CD14-positive monocyte (primary cell): ENCODE measurements around the gene CPN2. TPM values are rescaled to one million over a fixed set of nuclear protein-coding genes. Genes with fewer than 3 reads are reported as not detected.

Experiments used
- DNase-seq, 3 donors: peaks; one replicate each; pipeline ENCODE4 v3.0.0-alpha.2; 2011 to 2022
- H2AFZ ChIP-seq: 2 replicates; pipeline ENCODE4 v1.6.0; 2012; ENCODE audit warnings: mild to moderate bottlenecking, low read depth, low read length, inconsistent platforms; ENCODE audit not compliant: insufficient read depth, poor library complexity, severe bottlenecking
- H3K27ac ChIP-seq, 2 donors: 1 replicate in 1 of 2; 2 replicates in 1 of 2; pipeline ENCODE4 v1.5.1; 2012 to 2013; ENCODE audit warnings: low read length in 2 of 2, control low read depth in 1 of 2, inconsistent platforms in 1 of 2, low read depth in 1 of 2, mild to moderate bottlenecking in 1 of 2
- H3K27me3 ChIP-seq, 2 donors: one replicate each; pipeline versions ENCODE4 v1.6.0 to v1.6.1; 2011 to 2013; ENCODE audit warnings: low read length in 2 of 2; ENCODE audit not compliant: control insufficient read depth in 2 of 2, insufficient read depth in 2 of 2
- H3K36me3 ChIP-seq, 2 donors: replicated peaks in 1 of 2; 1 replicate in 1 of 2; 2 replicates in 1 of 2; pipeline versions ENCODE4 v1.5.1 to v1.6.1; 2012 to 2013; ENCODE audit warnings: low read length in 2 of 2, control low read depth in 1 of 2, inconsistent platforms in 1 of 2, mild to moderate bottlenecking in 1 of 2; ENCODE audit not compliant: insufficient read depth in 2 of 2, control insufficient read depth in 1 of 2
- H3K4me1 ChIP-seq, 2 donors: 1 replicate in 1 of 2; 2 replicates in 1 of 2; pipeline versions ENCODE4 v1.5.1 to v1.6.1; 2012 to 2013; ENCODE audit warnings: low read length in 2 of 2, control low read depth in 1 of 2, inconsistent platforms in 1 of 2, mild to moderate bottlenecking in 1 of 2, moderate library complexity in 1 of 2; ENCODE audit not compliant: insufficient read depth in 2 of 2, control insufficient read depth in 1 of 2
- H3K4me2 ChIP-seq: replicated peaks from 2 replicates; pipeline ENCODE3; 2012; ENCODE audit warnings: low read length, moderate library complexity, mild to moderate bottlenecking; ENCODE audit not compliant: poor library complexity, severe bottlenecking; ENCODE audit errors: extremely low read depth
- H3K4me3 ChIP-seq, 3 experiments: fragments of 200-600 bp in 1 of 3; sonication (generic) in 1 of 3; replicated peaks in 1 of 3; 1 replicate in 2 of 3; 2 replicates in 1 of 3; pipeline ENCODE4 v1.5.1; 2011 to 2013; ENCODE audit warnings: low read length in 3 of 3, mild to moderate bottlenecking in 3 of 3, control low read depth in 2 of 3, low read depth in 2 of 3, inconsistent platforms in 1 of 3, moderate library complexity in 1 of 3
- H3K79me2 ChIP-seq: 2 replicates; pipeline ENCODE4 v1.6.0; 2012; ENCODE audit warnings: mild to moderate bottlenecking, control low read depth, inconsistent platforms, low read length, moderate library complexity; ENCODE audit not compliant: insufficient read depth
- H3K9ac ChIP-seq: 2 replicates; pipeline ENCODE4 v1.6.0; 2017; ENCODE audit warnings: low read length, mild to moderate bottlenecking; ENCODE audit not compliant: insufficient read depth, poor library complexity, severe bottlenecking
- H3K9me3 ChIP-seq, 2 donors: replicated peaks in 1 of 2; 1 replicate in 1 of 2; 2 replicates in 1 of 2; pipeline versions ENCODE4 v1.5.1 to v1.6.1; 2012 to 2013; ENCODE audit warnings: low read length in 2 of 2, control low read depth in 1 of 2; ENCODE audit not compliant: control insufficient read depth in 1 of 2, insufficient read depth in 1 of 2
- H4K20me1 ChIP-seq: 2 replicates; pipeline ENCODE4 v1.6.0; 2012; ENCODE audit warnings: mild to moderate bottlenecking, low read length, control low read depth, moderate library complexity; ENCODE audit not compliant: insufficient read depth
- H3K27ac Mint-ChIP-seq, 7 donors: one replicate each; pipeline ENCODE4 v1.8.0; 2020; ENCODE audit warnings: mild to moderate bottlenecking in 7 of 7, mixed read lengths in 7 of 7, moderate library complexity in 6 of 7, inconsistent platforms in 2 of 7
- H3K27me3 Mint-ChIP-seq, 3 donors: one replicate each; pipeline ENCODE4 v1.8.0; 2021 to 2022; ENCODE audit warnings: low read depth in 3 of 3, mild to moderate bottlenecking in 3 of 3, mixed read lengths in 3 of 3, moderate library complexity in 3 of 3, inconsistent platforms in 1 of 3
- H3K36me3 Mint-ChIP-seq, 2 donors: one replicate each; pipeline ENCODE4 v1.8.0; 2020; ENCODE audit warnings: mixed read lengths in 2 of 2, inconsistent platforms in 1 of 2, mild to moderate bottlenecking in 1 of 2
- H3K4me1 Mint-ChIP-seq: one replicate; pipeline ENCODE4 v1.8.0; 2020; ENCODE audit warnings: mild to moderate bottlenecking, mixed read lengths
- H3K4me3 Mint-ChIP-seq, 2 donors: one replicate each; pipeline ENCODE4 v1.8.0; 2020; ENCODE audit warnings: mild to moderate bottlenecking in 2 of 2, mixed read lengths in 2 of 2, moderate library complexity in 1 of 2
- H3K9me3 Mint-ChIP-seq, 7 donors: one replicate each; pipeline ENCODE4 v1.8.0; 2020 to 2022; ENCODE audit warnings: mixed read lengths in 7 of 7, mild to moderate bottlenecking in 6 of 7, moderate library complexity in 6 of 7, inconsistent platforms in 2 of 7
- WGBS: methylation state at CpG from one replicate; pipeline ENCODE4 v1.1.5; 2013; ENCODE audit warnings: missing lambda C conversion rate; ENCODE audit not compliant: insufficient coverage; 5-methylcytosine and 5-hydroxymethylcytosine counted together
- intact Hi-C, 2 donors: fragments of 100-400 bp; cut with micrococcal nuclease; formaldehyde crosslinking; loops; one replicate each; pipeline versions ENCODE4 v1.15.0 to v1.15.1; 2023
- polyA plus RNA-seq, 3 donors: library from polyadenylated mRNA; depleted of rRNA in 1 of 3; unstranded in 2 of 3; stranded (reverse) in 1 of 3; fragments of 300-500 nt in 2 of 3; fragments of >200 nt in 1 of 3; fragmentation: Illumina TruSeq in 2 of 3; gene quantifications; 1 replicate in 2 of 3; 2 replicates in 1 of 3; pipeline ENCODE4 v1.2.3, GENCODE V29; 2012 to 2021
- TF ChIP-seq, protein P1 (sequence below): fragments of 200-600 bp; IDR thresholded peaks from one replicate; pipeline ENCODE4 v1.8.0; 2022; ENCODE audit warnings: antibody characterized with exemption, mild to moderate bottlenecking

The CPN2 gene
- polyA plus RNA-seq, 3 donors, result not detected

DNA sequence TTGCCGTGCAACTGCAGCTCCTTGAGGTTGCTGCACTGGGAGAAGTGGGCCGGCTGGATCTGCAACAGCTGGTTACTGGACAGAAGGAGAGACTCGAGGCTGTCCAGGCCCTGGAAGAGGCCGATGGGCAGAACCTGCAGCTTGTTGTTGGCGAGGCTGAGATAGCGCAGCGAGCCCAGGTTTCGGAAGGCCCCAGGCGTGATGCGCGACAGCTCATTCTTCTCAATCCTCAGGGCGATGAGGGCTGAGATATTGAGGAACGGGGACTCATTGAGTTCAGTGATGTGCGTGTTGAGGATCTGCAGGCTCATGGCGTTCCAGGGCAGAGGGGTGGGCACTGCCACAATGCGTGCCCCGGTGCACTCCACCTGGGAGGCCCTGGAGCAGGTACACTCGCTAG, 9.4 kb upstream of the CPN2 start:
- Mint-ChIP-seq H3K27ac (no peak overlapping the region), H3K36me3 (no peaks in the 10 kb centered on the region), H3K9me3 (peaks cover 0 to 3% (median 0%) of the 10 kb centered on the region in 7 donors), H3K27me3 (peaks cover 8 to 14% (median 13%) of the 10 kb centered on the region in 3 donors), H3K4me3 (no peak overlapping the region), H3K4me1 (no peaks in the 10 kb centered on the region)
- 94% methylated on average over 18 of the region's 18 CpGs for WGBS
- TF ChIP-seq, protein P1, sequence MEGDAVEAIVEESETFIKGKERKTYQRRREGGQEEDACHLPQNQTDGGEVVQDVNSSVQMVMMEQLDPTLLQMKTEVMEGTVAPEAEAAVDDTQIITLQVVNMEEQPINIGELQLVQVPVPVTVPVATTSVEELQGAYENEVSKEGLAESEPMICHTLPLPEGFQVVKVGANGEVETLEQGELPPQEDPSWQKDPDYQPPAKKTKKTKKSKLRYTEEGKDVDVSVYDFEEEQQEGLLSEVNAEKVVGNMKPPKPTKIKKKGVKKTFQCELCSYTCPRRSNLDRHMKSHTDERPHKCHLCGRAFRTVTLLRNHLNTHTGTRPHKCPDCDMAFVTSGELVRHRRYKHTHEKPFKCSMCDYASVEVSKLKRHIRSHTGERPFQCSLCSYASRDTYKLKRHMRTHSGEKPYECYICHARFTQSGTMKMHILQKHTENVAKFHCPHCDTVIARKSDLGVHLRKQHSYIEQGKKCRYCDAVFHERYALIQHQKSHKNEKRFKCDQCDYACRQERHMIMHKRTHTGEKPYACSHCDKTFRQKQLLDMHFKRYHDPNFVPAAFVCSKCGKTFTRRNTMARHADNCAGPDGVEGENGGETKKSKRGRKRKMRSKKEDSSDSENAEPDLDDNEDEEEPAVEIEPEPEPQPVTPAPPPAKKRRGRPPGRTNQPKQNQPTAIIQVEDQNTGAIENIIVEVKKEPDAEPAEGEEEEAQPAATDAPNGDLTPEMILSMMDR, result no peak
- Histone ChIP-seq H3K4me3 (no peak overlapping the region), H4K20me1 (no peaks in the 10 kb centered on the region), H3K27me3 (no peaks in the 10 kb centered on the region), H3K4me2 (no peak overlapping the region), H2AFZ (no peak overlapping the region), H3K4me1 (no peaks in the 10 kb centered on the region), H3K27ac (no peak overlapping the region), H3K9me3 (no peaks in the 10 kb centered on the region), H3K79me2 (no peaks in the 10 kb centered on the region), H3K9ac (no peak overlapping the region), H3K36me3 (no peaks in the 10 kb centered on the region)
- intact Hi-C loops, result no loop called here
- DNase-seq, result no peak

DNA sequence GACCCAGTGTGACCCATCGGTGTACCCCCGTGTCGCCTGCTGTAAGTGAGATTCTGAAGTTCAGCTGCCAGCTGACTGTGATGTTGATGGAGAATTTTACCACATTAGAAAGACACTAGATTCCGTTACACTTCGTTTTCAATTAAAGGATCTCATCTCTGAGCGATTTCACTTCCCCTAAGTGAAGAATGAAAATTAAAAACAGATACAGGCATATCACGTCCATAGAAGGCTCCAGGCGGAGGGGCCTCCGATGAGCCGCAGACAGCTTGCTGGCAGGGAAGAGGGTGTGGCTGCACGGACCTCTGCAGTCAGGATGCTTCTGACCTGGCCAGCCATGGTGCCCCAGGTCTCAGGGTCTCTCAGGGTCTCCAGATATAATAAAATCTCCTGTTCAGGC, 6.6 kb upstream of the CPN2 start:
- Histone ChIP-seq H3K79me2 (no peaks in the 10 kb centered on the region), H3K4me2 (no peak overlapping the region), H3K4me3 (no peak overlapping the region), H3K9ac (no peak overlapping the region), H3K4me1 (no peaks in the 10 kb centered on the region), H3K27ac (no peak overlapping the region), H3K36me3 (no peaks in the 10 kb centered on the region), H3K9me3 (no peaks in the 10 kb centered on the region), H4K20me1 (no peaks in the 10 kb centered on the region), H2AFZ (no peak overlapping the region), H3K27me3 (no peaks in the 10 kb centered on the region)
- H3K9me3 Mint-ChIP-seq, result peaks cover 0 to 3% (median 0%) of the 10 kb centered on the region in 7 donors
- no peaks in the 10 kb centered on the region for H3K4me1 Mint-ChIP-seq
- H3K27ac Mint-ChIP-seq, result no peak overlapping the region
- H3K36me3 Mint-ChIP-seq, result no peaks in the 10 kb centered on the region
- intact Hi-C loops, result no loop called here
- peaks cover 5 to 9% (median 9%) of the 10 kb centered on the region in 3 donors for H3K27me3 Mint-ChIP-seq
- 93% methylated on average over 4 of the region's 11 CpGs for WGBS
- no peak overlapping the region for H3K4me3 Mint-ChIP-seq
- TF ChIP-seq, protein P1, result no peak
- DNase-seq, result no peak
